Spleen (tissue), 7 donors: ENCODE data around the gene HOXD13.

Source experiments
- POLR2AphosphoS5 ChIP-seq, 3 donors: sonication (generic); formaldehyde crosslinking; IDR thresholded peaks; one replicate each; pipeline ENCODE4 v1.5.1; 2017; ENCODE audit warnings: antibody characterized with exemption in 3 of 3
- TF ChIP-seq, protein P1 (sequence below), 11 experiments: fragments of 200-600 bp in 7 of 11; fragments of 450-650 bp in 4 of 11; sonication (generic) in 4 of 11; IDR thresholded peaks in 8 of 11; conservative IDR thresholded peaks in 3 of 11; 1 replicate in 7 of 11; 2 replicates in 4 of 11; pipeline versions ENCODE4 v1.4.0 to v1.8.0; 2016 to 2021; ENCODE audit warnings: antibody characterized with exemption in 11 of 11, inconsistent platforms in 4 of 11, mild to moderate bottlenecking in 1 of 11
- donor health status: DM: no; HTN: no; CAD: no; lungs with moderate emphysema.
- donor health status: DM: no; HTN: no; CAD: no.
- donor health status: DM: no; HTN: no; CAD: no.

DNA sequence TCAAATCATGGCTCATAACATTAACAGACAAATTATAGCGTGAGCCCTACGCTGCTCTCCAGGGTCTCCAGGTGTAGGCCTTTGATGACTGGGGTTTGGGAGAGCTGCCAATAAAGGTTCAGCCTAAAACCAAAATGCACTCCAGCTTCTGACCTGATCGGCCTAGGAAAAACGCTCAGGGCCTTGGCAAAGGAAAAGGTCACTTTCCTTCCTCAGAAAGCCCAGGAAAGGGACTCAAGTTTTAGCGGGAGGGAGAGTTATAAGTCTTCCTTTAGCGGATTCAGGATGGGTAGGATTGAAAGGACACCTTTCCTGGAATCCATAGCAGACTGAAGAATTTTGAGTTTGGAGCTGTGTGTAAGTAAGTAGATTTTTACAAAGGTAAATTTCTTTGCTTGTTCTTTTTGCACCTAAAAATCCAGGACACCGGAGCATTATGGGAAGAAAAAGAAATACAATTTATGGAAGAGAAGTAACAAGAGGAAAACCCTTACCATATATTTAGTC is 17.5 kb upstream of the HOXD13 start:
- TF ChIP-seq POLR2AphosphoS5 (IDR thresholded peaks at IDR 0.05): no peak
- TF ChIP-seq, protein P1, sequence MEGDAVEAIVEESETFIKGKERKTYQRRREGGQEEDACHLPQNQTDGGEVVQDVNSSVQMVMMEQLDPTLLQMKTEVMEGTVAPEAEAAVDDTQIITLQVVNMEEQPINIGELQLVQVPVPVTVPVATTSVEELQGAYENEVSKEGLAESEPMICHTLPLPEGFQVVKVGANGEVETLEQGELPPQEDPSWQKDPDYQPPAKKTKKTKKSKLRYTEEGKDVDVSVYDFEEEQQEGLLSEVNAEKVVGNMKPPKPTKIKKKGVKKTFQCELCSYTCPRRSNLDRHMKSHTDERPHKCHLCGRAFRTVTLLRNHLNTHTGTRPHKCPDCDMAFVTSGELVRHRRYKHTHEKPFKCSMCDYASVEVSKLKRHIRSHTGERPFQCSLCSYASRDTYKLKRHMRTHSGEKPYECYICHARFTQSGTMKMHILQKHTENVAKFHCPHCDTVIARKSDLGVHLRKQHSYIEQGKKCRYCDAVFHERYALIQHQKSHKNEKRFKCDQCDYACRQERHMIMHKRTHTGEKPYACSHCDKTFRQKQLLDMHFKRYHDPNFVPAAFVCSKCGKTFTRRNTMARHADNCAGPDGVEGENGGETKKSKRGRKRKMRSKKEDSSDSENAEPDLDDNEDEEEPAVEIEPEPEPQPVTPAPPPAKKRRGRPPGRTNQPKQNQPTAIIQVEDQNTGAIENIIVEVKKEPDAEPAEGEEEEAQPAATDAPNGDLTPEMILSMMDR (IDR thresholded peaks at IDR 0.05 in 8 of 11, conservative IDR thresholded peaks at IDR 0.05 in 3 of 11): no peak
